Suppressor macrophage treated with lipopolysaccharide for 4 hours (primary cell): ENCODE results near the gene GATAD1.
"Not testable (repeated sequence)": the region's sequence is repeated elsewhere in the genome, so short reads cannot be mapped to it uniquely, and the experiment has no call there.

Experiments
- DNase-seq: peaks from one replicate; pipeline ENCODE4 v3.0.0-alpha.2; 2020

GATAD1 gene

GRCh38 chr7:92447345-92448204, at the start of gene GATAD1:
Gene GATAD1 (plus strand): TSS chr7:92447482. CDS start chr7:92447730, 248 bp downstream.
- DNase-seq = peak; percentile 95

- DNase-seq = no peak
Measured at GRCh38 chr7:92397542-92397941, 49.7 kb upstream of the GATAD1 start.

GRCh38 chr7:92400013-92400412, 47.3 kb upstream of the GATAD1 start:
- no peak for DNase-seq

- DNase-seq = no peak
Measured at GRCh38 chr7:92402920-92403759, 44.1 kb upstream of the GATAD1 start.

GRCh38 chr7:92403760-92404074, 43.6 kb upstream of the GATAD1 start:
- no peak for DNase-seq

- DNase-seq = no peak
Measured at GRCh38 chr7:92404170-92404614, 43.1 kb upstream of the GATAD1 start.

- no peak for DNase-seq
Measured at GRCh38 chr7:92409357-92409756, 37.9 kb upstream of the GATAD1 start.

GRCh38 chr7:92410162-92410561, 37.1 kb upstream of the GATAD1 start:
- DNase-seq = not testable (repeated sequence)

- DNase-seq = no peak
Measured at GRCh38 chr7:92412745-92413144, 34.5 kb upstream of the GATAD1 start.

- DNase-seq = no peak
Measured at GRCh38 chr7:92413550-92413949, 33.7 kb upstream of the GATAD1 start.

- DNase-seq = no peak
Measured at GRCh38 chr7:92415225-92415624, 32.1 kb upstream of the GATAD1 start.

GRCh38 chr7:92417913-92418312, 29.4 kb upstream of the GATAD1 start:
- no peak for DNase-seq

- no peak for DNase-seq
Measured at GRCh38 chr7:92421676-92422435, 25.4 kb upstream of the GATAD1 start.

GRCh38 chr7:92422926-92423325, 24.4 kb upstream of the GATAD1 start:
- no peak for DNase-seq

- DNase-seq = peak; percentile 62
Measured at GRCh38 chr7:92423710-92424131, 23.6 kb upstream of the GATAD1 start.

- no peak for DNase-seq
Measured at GRCh38 chr7:92425311-92425947, 21.9 kb upstream of the GATAD1 start.

- no peak for DNase-seq
Measured at GRCh38 chr7:92427193-92427592, 20.1 kb upstream of the GATAD1 start.

GRCh38 chr7:92432299-92432946, 14.9 kb upstream of the GATAD1 start:
- no peak for DNase-seq

GRCh38 chr7:92433019-92433418, 14.3 kb upstream of the GATAD1 start:
- no peak for DNase-seq

- DNase-seq = no peak
Measured at GRCh38 chr7:92435542-92435941, 11.7 kb upstream of the GATAD1 start.

GRCh38 chr7:92436612-92437445, 10.5 kb upstream of the GATAD1 start:
- DNase-seq = no peak
